ENCODE data around the gene DOCK2. TPM values are rescaled to one million over a fixed set of nuclear protein-coding genes. Genes with fewer than 3 reads are reported as not detected.

DOCK2 gene
- total RNA-seq, 1 experiment from 2014 or later = 0.26 TPM

DNA sequence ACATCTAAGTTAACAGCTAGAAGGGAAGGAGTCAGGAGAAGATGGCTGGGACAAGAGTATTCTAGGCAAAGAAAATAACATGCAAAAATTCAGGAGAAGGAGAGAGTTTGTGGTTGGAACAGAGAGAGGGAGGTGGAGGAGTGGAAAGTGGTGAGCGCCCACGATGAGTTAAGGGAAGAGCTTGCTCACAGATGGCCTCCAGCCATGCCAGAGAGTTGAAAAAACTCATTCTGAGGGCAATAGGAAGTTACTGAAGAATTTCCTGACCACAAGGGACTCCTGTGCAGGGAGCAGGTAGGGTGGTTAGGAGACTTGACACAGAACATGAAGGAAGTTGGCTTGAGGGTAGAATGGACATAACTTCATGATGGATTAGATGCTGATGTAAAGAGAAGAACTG lies 159.7 kb downstream of the DOCK2 start:
- ChIA-PET POLR2A (ENCODE audit: unreplicated experiment) (no interaction called here), CTCF (no interaction called here)
- BruUV-seq (replicated peaks) = no TSS peak
- Histone ChIP-seq H3K9ac (ENCODE audit: low read length) (no peak overlapping the region), H3K9me3 (ENCODE audit: low read length) (no peaks in the 10 kb centered on the region), H3K9me2 (replicated peaks; ENCODE audit: low read length) (no peaks in the 10 kb centered on the region), H3K27ac (ENCODE audit: low read length) (no peak overlapping the region), H2AFZ (ENCODE audit: low read length) (no peak overlapping the region), H3K4me1 (ENCODE audit: insufficient read depth, low read length) (peaks cover 9% of the 10 kb centered on the region), H3K4me3 (ENCODE audit: low read length) (no peak overlapping the region), H4K20me1 (ENCODE audit: low read length) (no peaks in the 10 kb centered on the region), H3K4me2 (ENCODE audit: low read length) (no peak overlapping the region), H3K36me3 (ENCODE audit: low read depth, low read length) (no peaks in the 10 kb centered on the region), H3K79me2 (ENCODE audit: low read length) (no peaks in the 10 kb centered on the region), H3K27me3 (ENCODE audit: low read length) (no peaks in the 10 kb centered on the region), H3F3A (ENCODE audit: low read length, unreplicated experiment) (no peaks in the 10 kb centered on the region)
- no peak for TF ChIP-seq EZH2 (IDR thresholded peaks at IDR 0.05; ENCODE audit: low read length, unreplicated experiment)
- TF ChIP-seq, protein P1, sequence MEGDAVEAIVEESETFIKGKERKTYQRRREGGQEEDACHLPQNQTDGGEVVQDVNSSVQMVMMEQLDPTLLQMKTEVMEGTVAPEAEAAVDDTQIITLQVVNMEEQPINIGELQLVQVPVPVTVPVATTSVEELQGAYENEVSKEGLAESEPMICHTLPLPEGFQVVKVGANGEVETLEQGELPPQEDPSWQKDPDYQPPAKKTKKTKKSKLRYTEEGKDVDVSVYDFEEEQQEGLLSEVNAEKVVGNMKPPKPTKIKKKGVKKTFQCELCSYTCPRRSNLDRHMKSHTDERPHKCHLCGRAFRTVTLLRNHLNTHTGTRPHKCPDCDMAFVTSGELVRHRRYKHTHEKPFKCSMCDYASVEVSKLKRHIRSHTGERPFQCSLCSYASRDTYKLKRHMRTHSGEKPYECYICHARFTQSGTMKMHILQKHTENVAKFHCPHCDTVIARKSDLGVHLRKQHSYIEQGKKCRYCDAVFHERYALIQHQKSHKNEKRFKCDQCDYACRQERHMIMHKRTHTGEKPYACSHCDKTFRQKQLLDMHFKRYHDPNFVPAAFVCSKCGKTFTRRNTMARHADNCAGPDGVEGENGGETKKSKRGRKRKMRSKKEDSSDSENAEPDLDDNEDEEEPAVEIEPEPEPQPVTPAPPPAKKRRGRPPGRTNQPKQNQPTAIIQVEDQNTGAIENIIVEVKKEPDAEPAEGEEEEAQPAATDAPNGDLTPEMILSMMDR (conservative IDR thresholded peaks at IDR 0.05; ENCODE audit: low read depth, low read length) = no peak
- TF ChIP-seq EZH2phosphoT487 (IDR thresholded peaks at IDR 0.05; ENCODE audit: borderline replicate concordance, low read length) = no peak
- DNase-seq = peak; percentile 29
- no peak for ATAC-seq
- intact Hi-C loops (cut with micrococcal nuclease) = no loop called here

DNA sequence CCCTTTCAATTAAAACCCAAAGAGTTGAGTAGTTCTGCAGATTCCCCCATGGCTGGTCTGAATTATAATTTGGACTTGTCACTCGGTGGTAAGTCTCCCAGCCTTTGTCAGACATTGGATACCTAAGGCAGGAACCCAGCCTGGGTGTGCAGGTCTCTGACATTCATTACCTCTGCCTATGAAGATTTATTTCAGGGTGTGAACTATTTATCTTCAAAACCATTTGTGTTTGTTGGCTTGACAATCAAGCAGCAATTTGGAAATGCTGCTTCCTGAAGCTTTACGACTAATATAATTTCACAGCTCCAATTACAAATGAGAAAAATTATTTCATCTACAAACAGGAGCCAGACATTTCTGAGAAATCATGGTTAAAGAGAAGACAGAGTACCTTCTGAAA lies 160.5 kb downstream of the DOCK2 start:
- H3K27ac ChIP-seq (ENCODE audit: low read length) = no peak overlapping the region
- H3K9me2 ChIP-seq (replicated peaks; ENCODE audit: low read length) = no peaks in the 10 kb centered on the region
- no TSS peak for BruUV-seq (replicated peaks)
- ATAC-seq (no peak), DNase-seq (no peak)
- no peak overlapping the region for H2AFZ ChIP-seq (ENCODE audit: low read length)
- TF ChIP-seq EZH2 (IDR thresholded peaks at IDR 0.05; ENCODE audit: low read length, unreplicated experiment) (no peak), EZH2phosphoT487 (IDR thresholded peaks at IDR 0.05; ENCODE audit: borderline replicate concordance, low read length) (no peak)
- TF ChIP-seq, protein P1 (conservative IDR thresholded peaks at IDR 0.05; ENCODE audit: low read depth, low read length) = no peak
- intact Hi-C loops (cut with micrococcal nuclease) = no loop called here
- no peaks in the 10 kb centered on the region for H3K9me3 ChIP-seq (ENCODE audit: low read length)
- H3K36me3 ChIP-seq (ENCODE audit: low read depth, low read length) = no peaks in the 10 kb centered on the region
- no peak overlapping the region for H3K4me2 ChIP-seq (ENCODE audit: low read length)
- H3K4me1 ChIP-seq (ENCODE audit: insufficient read depth, low read length) = peaks cover 10% of the 10 kb centered on the region
- CTCF ChIA-PET = no interaction called here
- H3K4me3 ChIP-seq (ENCODE audit: low read length) = no peak overlapping the region
- no peaks in the 10 kb centered on the region for H3K27me3 ChIP-seq (ENCODE audit: low read length)
- H4K20me1 ChIP-seq (ENCODE audit: low read length) = no peaks in the 10 kb centered on the region
- POLR2A ChIA-PET (ENCODE audit: unreplicated experiment) = no interaction called here
- no peak overlapping the region for H3K9ac ChIP-seq (ENCODE audit: low read length)
- H3F3A ChIP-seq (ENCODE audit: low read length, unreplicated experiment) = no peaks in the 10 kb centered on the region
- no peaks in the 10 kb centered on the region for H3K79me2 ChIP-seq (ENCODE audit: low read length)

DNA sequence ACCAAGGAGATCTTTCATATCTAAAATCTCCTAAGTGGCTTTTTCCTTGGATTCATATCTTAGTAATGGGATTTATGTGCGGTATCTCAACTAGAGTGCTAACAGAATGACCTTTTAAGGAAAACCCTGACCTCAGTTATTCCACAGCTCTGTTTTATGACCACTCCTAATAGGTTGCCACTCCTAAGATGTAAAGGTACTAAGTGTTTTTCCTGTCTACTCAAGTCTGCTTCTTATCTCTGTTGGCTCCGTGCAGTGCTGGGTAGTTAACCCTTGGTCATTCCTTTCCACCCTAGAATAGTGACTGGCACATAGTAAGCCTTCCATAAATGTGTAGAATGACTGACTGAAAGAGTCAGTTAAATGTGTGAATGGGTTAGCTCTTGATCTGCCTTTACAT lies 161.4 kb downstream of the DOCK2 start:
- H3K27me3 ChIP-seq (ENCODE audit: low read length) = no peaks in the 10 kb centered on the region
- H3K4me1 ChIP-seq (ENCODE audit: insufficient read depth, low read length) = peaks cover 10% of the 10 kb centered on the region
- no peaks in the 10 kb centered on the region for H3K79me2 ChIP-seq (ENCODE audit: low read length)
- H3K36me3 ChIP-seq (ENCODE audit: low read depth, low read length) = no peaks in the 10 kb centered on the region
- no peaks in the 10 kb centered on the region for H3K9me3 ChIP-seq (ENCODE audit: low read length)
- no TSS peak for BruUV-seq (replicated peaks)
- H2AFZ ChIP-seq (ENCODE audit: low read length) = no peak overlapping the region
- ChIA-PET POLR2A (ENCODE audit: unreplicated experiment) (no interaction called here), CTCF (no interaction called here)
- H3F3A ChIP-seq (ENCODE audit: low read length, unreplicated experiment) = no peaks in the 10 kb centered on the region
- H3K9ac ChIP-seq (ENCODE audit: low read length) = no peak overlapping the region
- TF ChIP-seq, protein P1 (conservative IDR thresholded peaks at IDR 0.05; ENCODE audit: low read depth, low read length) = no peak
- TF ChIP-seq EZH2 (IDR thresholded peaks at IDR 0.05; ENCODE audit: low read length, unreplicated experiment) (no peak), EZH2phosphoT487 (IDR thresholded peaks at IDR 0.05; ENCODE audit: borderline replicate concordance, low read length) (no peak)
- H3K27ac ChIP-seq (ENCODE audit: low read length) = no peak overlapping the region
- no peaks in the 10 kb centered on the region for H4K20me1 ChIP-seq (ENCODE audit: low read length)
- intact Hi-C loops (cut with micrococcal nuclease) = no loop called here
- H3K4me3 ChIP-seq (ENCODE audit: low read length) = no peak overlapping the region
- no peak overlapping the region for H3K4me2 ChIP-seq (ENCODE audit: low read length)
- DNase-seq (no peak), ATAC-seq (no peak)
- H3K9me2 ChIP-seq (replicated peaks; ENCODE audit: low read length) = no peaks in the 10 kb centered on the region

Measured in PC-3 (cell line).